ENCODE results near the gene FAM228A.

- TF ChIP-seq CTCF (conservative IDR thresholded peaks at IDR 0.05 in 1 of 2, IDR thresholded peaks at IDR 0.05 in 1 of 2; ENCODE audit: extremely low read depth in 1 of 2, insufficient read depth in 1 of 2, low read depth in 1 of 2, low read length in 2 of 2) (no peak), EZH2 (IDR thresholded peaks at IDR 0.05; ENCODE audit: borderline replicate concordance, low read length) (no peak)
Observed at GRCh38 chr2:24189551-24189950, 14.7 kb downstream of the FAM228A start.

Measured in mammary epithelial cell (primary cell).